Upper lobe of left lung (tissue), 6 donors: ENCODE measurements around the gene MLPH. TPM values are rescaled to one million over a fixed set of nuclear protein-coding genes. Genes with fewer than 3 reads are reported as not detected.
A peak's percentile ranks its signal among the peaks of the same experiment; 100 is the strongest.

ENCODE experiments used
- ATAC-seq, 2 donors: fragments of 200-7000 bp; cut with Tn5 transposase; one replicate each; pipeline ENCODE4 v1.9.1; 2022; ENCODE audit warnings: mild to moderate bottlenecking in 2 of 2, moderate library complexity in 2 of 2; ENCODE audit not compliant: low FRiP score in 2 of 2
- DNase-seq, 2 donors: peaks; one replicate each; pipeline ENCODE4 v3.0.0-alpha.2; 2019 to 2020
- H3K27ac ChIP-seq, 4 donors: fragments of 200-600 bp; sonication (generic); one replicate each; pipeline ENCODE4 v1.5.1; 2016 to 2019
- H3K27me3 ChIP-seq, 4 donors: fragments of 200-600 bp; sonication (generic); one replicate each; pipeline ENCODE4 v1.5.1; 2017 to 2019
- H3K36me3 ChIP-seq, 4 donors: fragments of 200-600 bp; sonication (generic); one replicate each; pipeline ENCODE4 v1.5.1; 2016 to 2019
- H3K4me1 ChIP-seq, 4 donors: fragments of 200-600 bp; sonication (generic); one replicate each; pipeline ENCODE4 v1.5.1; 2018 to 2019
- H3K4me3 ChIP-seq, 4 donors: fragments of 200-600 bp; sonication (generic); one replicate each; pipeline ENCODE4 v1.5.1; 2017 to 2019; ENCODE audit warnings: mild to moderate bottlenecking in 2 of 4, moderate library complexity in 1 of 4
- H3K9me3 ChIP-seq, 4 donors: fragments of 200-600 bp; sonication (generic); one replicate each; pipeline ENCODE4 v1.5.1; 2018 to 2019
- EP300 ChIP-seq, 4 donors: sonication (generic); formaldehyde crosslinking; IDR thresholded peaks; one replicate each; pipeline ENCODE4 v1.5.1; 2017; ENCODE audit warnings: antibody characterized with exemption in 4 of 4, control low read depth in 2 of 4
- POLR2A ChIP-seq, 4 donors: fragments of 450-650 bp; IDR thresholded peaks; one replicate each; pipeline ENCODE4 v1.5.1; 2016 to 2017; ENCODE audit warnings: antibody characterized with exemption in 4 of 4, mild to moderate bottlenecking in 2 of 4
- POLR2AphosphoS5 ChIP-seq, 2 donors: sonication (generic); formaldehyde crosslinking; IDR thresholded peaks; one replicate each; pipeline ENCODE4 v1.5.1; 2017; ENCODE audit warnings: antibody characterized with exemption in 2 of 2
- whole genome bisulfite sequencing, 2 donors: methylation state at CpG; one replicate each; pipeline ENCODE4 v1.1.5; 2017 to 2018; 5-methylcytosine and 5-hydroxymethylcytosine counted together
- total RNA-seq, 6 donors: library from RNA; depleted of rRNA in 4 of 6; stranded (reverse); fragments of >200 nt in 4 of 6; gene quantifications; one replicate each; pipeline versions ENCODE4 v1.1.0 to v1.2.1, GENCODE V29; 2016 to 2021
- TF ChIP-seq, protein P1 (sequence below), 6 experiments: fragments of 450-650 bp in 4 of 6; fragments of 200-600 bp in 2 of 6; sonication (generic) in 2 of 6; IDR thresholded peaks; one replicate each; pipeline ENCODE4 v1.5.1; 2016 to 2019; ENCODE audit warnings: antibody characterized with exemption in 6 of 6
- donor health status: DM: no; HTN: no; CAD: no; lungs with moderate emphysema.
- donor health status: DM: no; HTN: yes; CAD: no; lungs with severe emphysema.

MLPH gene
- total RNA-seq, 6 donors from 2014 or later: 289 to 1,452 (median 502) TPM

DNA sequence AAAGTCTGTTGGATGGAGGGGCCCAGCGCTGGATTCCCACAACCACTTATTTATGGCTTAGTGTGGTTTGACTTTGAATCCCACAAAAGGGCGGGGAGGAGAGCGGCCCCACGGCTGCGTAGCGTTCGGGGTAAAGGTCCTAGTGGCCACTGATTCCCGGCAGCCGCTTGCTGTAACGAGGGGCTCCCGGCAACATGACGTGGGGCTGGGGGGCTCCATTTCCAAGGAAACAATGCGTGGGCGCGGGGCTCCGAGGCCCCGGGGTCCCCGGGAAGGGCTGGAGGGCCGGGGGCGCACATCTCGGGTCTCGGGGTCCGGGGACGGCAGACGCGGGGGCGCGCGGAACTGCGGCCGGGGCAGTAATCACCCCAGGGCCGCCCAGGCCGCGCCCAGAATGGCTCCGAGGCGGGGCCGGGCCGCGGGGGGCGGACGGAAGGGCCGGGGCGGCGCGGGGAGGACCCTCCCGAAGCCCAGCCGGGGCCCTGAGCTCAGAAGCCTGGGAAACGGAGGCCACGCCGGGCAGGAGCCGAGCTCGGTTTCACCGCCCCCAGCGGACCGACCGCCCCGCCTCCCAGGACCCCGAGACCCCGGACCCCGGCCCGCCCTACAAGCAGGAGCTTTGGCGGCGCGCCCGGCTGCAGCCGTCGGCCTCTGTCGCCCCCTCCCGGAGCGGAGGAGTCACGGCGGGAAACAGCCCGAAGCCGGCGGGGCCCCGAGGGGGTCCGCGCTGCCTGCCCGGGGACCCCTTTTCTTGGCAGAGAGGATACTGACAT lies 11.9 kb upstream of the MLPH start:
- Histone ChIP-seq H3K27ac (peak overlapping the region; percentile 92 to 98 (median 95)), H3K36me3 (no peaks in the 10 kb centered on the region), H3K9me3 (no peaks in the 10 kb centered on the region), H3K27me3 (no peaks in the 10 kb centered on the region), H3K4me3 (peak overlapping the region; percentile 63 to 89 (median 70)), H3K4me1 (peaks cover 16 to 52% (median 35%) of the 10 kb centered on the region in 4 donors)
- peak; percentile 79 to 97 for DNase-seq
- 2 to 8% methylated on average over 7 to 13 of the region's 79 CpGs for WGBS, 2 donors
- TF ChIP-seq, protein P1, sequence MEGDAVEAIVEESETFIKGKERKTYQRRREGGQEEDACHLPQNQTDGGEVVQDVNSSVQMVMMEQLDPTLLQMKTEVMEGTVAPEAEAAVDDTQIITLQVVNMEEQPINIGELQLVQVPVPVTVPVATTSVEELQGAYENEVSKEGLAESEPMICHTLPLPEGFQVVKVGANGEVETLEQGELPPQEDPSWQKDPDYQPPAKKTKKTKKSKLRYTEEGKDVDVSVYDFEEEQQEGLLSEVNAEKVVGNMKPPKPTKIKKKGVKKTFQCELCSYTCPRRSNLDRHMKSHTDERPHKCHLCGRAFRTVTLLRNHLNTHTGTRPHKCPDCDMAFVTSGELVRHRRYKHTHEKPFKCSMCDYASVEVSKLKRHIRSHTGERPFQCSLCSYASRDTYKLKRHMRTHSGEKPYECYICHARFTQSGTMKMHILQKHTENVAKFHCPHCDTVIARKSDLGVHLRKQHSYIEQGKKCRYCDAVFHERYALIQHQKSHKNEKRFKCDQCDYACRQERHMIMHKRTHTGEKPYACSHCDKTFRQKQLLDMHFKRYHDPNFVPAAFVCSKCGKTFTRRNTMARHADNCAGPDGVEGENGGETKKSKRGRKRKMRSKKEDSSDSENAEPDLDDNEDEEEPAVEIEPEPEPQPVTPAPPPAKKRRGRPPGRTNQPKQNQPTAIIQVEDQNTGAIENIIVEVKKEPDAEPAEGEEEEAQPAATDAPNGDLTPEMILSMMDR (IDR thresholded peaks at IDR 0.05): peak; percentile 83 to 96 (median 92)
- TF ChIP-seq POLR2AphosphoS5 (IDR thresholded peaks at IDR 0.05) (peak in 1 of 2 donors; percentile 58), POLR2A (IDR thresholded peaks at IDR 0.05) (peak in 3 of 4 donors; percentile 48 to 87 (median 65)), EP300 (IDR thresholded peaks at IDR 0.05) (peak in 1 of 4 donors; percentile 5)
- peak; percentile 71 to 95 for ATAC-seq

DNA sequence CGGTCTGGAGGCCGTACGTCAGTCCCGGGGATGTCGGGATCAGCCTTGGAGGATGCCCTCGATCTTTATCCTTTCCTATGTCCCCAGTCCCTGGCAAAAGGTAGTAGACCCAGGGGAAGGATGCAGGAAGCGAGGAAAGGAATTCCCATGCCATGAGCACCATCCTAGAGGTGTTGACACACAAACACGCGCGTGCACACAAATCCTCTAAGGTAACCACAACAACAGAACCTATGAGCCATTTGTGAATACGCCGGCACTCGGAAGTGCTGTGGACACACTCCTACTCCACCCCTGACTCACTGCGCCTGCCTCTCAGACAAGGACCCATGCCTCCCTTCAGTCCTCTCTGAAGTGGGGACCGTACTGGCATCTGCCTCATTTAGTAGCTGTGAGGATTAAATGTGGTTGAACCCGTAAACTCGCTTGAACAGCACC lies 11.3 kb upstream of the MLPH start:
- TF ChIP-seq POLR2A (IDR thresholded peaks at IDR 0.05) (no peak), POLR2AphosphoS5 (IDR thresholded peaks at IDR 0.05) (peak; percentile 17 to 31), EP300 (IDR thresholded peaks at IDR 0.05) (peak in 1 of 4 donors; percentile 33)
- TF ChIP-seq, protein P1 (IDR thresholded peaks at IDR 0.05): peak in 1 of 6 experiments; percentile 37
- Histone ChIP-seq H3K9me3 (no peaks in the 10 kb centered on the region), H3K36me3 (no peaks in the 10 kb centered on the region), H3K27ac (peak overlapping the region; percentile 92 to 98 (median 95)), H3K27me3 (no peaks in the 10 kb centered on the region), H3K4me1 (peaks cover 16 to 52% (median 35%) of the 10 kb centered on the region in 4 donors), H3K4me3 (peak overlapping the region; percentile 63 to 89 (median 70))
- DNase-seq (peak in 1 of 2 donors; percentile 81), ATAC-seq (peak; percentile 48 to 54)
- WGBS, 2 donors: 9 to 18% methylated on average over 7 to 17 of the region's 17 CpGs

DNA sequence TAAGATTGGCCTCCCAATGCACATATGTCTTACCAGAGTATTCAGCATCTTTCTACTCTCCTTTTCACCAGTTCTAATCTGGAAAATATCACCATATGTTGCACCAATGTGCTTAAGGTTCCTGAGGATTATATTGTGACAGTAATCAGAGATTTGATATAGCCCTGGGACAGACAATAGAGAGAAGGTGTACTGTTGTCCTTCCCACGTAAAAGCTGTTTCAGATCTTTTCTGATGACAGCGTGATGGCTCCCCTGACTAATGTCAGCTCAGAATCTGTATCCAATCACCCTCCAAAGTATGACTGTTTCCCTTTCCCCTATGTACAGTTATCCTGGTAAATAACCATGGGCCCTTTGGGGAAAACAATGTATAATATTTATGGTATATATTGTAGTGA lies 9.0 kb upstream of the MLPH start:
- 90 to 92% methylated on average over 2 of the region's 2 CpGs for WGBS, 2 donors
- Histone ChIP-seq H3K9me3 (no peaks in the 10 kb centered on the region), H3K27ac (no peak overlapping the region), H3K36me3 (no peaks in the 10 kb centered on the region), H3K4me3 (no peak overlapping the region), H3K27me3 (no peaks in the 10 kb centered on the region), H3K4me1 (peaks cover 21 to 55% (median 44%) of the 10 kb centered on the region in 4 donors)
- no peak for ATAC-seq
- no peak for TF ChIP-seq POLR2A (IDR thresholded peaks at IDR 0.05)
- TF ChIP-seq, protein P1 (IDR thresholded peaks at IDR 0.05): no peak
- DNase-seq: no peak

DNA sequence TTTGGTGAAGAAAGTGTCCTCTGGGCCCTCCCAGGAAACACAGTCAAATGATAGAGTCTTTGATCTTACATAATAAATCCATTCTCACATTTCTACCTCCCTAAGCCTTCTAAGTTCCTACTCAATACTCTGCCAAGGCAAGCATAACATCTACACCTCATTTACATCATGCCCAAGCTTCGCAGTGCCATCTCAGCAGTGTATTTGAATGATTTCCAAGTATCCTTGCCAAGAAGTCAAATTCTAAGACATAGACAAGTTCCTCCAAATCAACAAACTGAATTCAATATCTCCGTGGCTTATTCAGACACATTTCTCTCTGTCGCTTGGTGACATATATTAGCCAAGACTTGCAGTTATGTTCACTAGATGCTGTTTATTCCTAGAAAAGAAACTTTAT lies 8.1 kb upstream of the MLPH start:
- H3K27me3 ChIP-seq: no peaks in the 10 kb centered on the region
- no peak overlapping the region for H3K4me3 ChIP-seq
- DNase-seq (no peak), ATAC-seq (no peak)
- WGBS, 2 donors: 60 to 72% methylated on average over 3 of the region's 3 CpGs
- no peaks in the 10 kb centered on the region for H3K36me3 ChIP-seq
- H3K27ac ChIP-seq: no peak overlapping the region
- H3K4me1 ChIP-seq: peaks cover 21 to 54% (median 39%) of the 10 kb centered on the region in 4 donors
- TF ChIP-seq, protein P1 (IDR thresholded peaks at IDR 0.05): no peak
- no peak for TF ChIP-seq EP300 (IDR thresholded peaks at IDR 0.05)
- TF ChIP-seq POLR2AphosphoS5 (IDR thresholded peaks at IDR 0.05): no peak
- TF ChIP-seq POLR2A (IDR thresholded peaks at IDR 0.05): no peak
- H3K9me3 ChIP-seq: no peaks in the 10 kb centered on the region
